GM18499 (cell line): ENCODE measurements around the gene GCN1.
"Not testable (repeated sequence)": the region's sequence is repeated elsewhere in the genome, so short reads cannot be mapped to it uniquely, and the experiment has no call there.

Source experiments
- ATAC-seq: cut with Tn5 transposase; IDR thresholded peaks from one replicate; pipeline ENCODE4 v1.9.1; 2021; ENCODE audit warnings: moderate number of reproducible peaks; ENCODE audit not compliant: insufficient read depth, unreplicated experiment

GCN1 gene

GRCh38 chr12:120215357-120215735, 20.8 kb upstream of the GCN1 start:
- no peak for ATAC-seq

- no peak for ATAC-seq
These were observed 20.3 kb upstream of the GCN1 start for GRCh38 chr12:120214626-120215356.

DNA sequence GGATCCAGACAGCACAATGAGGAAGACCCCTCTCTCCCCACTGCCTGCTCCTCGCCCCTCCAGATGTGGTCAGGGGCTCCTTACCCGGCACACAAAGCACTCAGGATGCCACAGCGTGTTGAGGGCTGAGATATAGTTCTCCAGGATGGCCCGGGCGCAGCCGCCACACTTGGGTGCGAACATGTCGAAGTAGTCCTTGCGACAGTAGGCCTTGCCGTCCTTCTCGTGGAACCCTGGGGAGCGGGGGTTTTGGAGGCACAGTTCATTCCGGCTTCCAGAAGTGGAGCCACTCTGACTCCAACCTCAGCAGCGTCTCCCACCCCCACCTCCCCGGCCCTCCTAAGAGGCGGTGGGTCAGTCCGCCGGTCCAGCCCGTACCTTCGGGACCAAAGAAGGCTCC, 19.2 kb upstream of the GCN1 start:
- ATAC-seq, result no peak

GRCh38 chr12:120213182-120213581, 18.7 kb upstream of the GCN1 start:
- not testable (repeated sequence) for ATAC-seq

- no peak for ATAC-seq
These were observed 17.8 kb upstream of the GCN1 start for GRCh38 chr12:120212301-120212700.

- ATAC-seq, result no peak
These were observed 17.4 kb upstream of the GCN1 start for GRCh38 chr12:120211904-120212283.

DNA sequence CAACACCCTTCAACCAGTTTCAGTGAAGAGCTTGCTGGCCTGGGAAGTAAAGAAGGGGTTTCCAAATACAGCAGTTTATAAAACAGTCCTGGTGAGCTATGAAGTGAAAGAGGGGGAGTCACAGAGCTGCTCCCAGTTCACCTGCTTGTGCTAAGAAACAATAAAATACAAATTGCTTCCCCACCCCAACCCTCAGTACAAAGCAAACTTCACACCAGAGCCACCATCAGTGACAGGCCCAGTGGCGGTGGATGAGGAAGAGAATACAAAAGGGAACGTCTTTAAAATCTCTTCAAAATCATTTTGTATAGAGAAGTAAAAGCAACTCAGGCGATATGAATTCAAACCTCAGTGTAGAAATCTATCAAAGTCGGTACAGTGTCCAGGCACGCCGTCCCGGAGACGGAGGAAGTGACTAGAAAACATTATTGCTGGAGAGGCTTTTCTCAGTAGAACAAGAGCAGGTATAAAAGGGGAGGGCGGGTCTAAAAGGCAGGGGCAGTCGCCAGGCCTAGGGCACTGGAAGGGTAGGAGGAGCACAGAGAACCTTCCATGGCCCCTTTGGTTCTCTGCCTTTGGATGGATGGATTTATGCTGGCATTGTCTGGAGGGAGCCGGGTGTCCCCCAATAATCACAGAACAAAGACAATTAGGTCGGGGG, 16.9 kb upstream of the GCN1 start:
- no peak for ATAC-seq

DNA sequence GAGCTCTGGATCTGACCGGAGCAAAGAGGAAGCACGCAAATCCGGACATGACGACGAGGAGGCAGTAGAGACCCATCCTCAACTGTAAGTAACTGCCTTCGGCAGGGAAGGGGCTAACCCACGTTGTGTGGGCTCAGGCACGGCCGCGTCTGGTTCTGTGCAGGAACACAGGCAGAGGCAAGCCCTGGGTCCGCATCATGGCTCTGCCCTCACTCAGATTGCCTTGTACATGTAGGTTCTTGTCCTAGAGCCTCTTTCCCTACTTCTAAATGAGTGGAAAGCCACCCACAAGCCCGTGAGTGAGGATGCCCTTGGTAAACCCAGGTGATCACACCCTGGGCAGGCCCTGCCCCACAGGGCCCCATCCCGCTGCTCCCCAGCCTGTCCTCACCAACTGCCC, 15.3 kb upstream of the GCN1 start:
- ATAC-seq, result no peak

GRCh38 chr12:120207227-120207626, 12.7 kb upstream of the GCN1 start:
- ATAC-seq, result no peak

GRCh38 chr12:120206781-120207180, 12.3 kb upstream of the GCN1 start:
- ATAC-seq, result not testable (repeated sequence)

- no peak for ATAC-seq
These were observed 11.7 kb upstream of the GCN1 start for GRCh38 chr12:120206228-120206627.

- no peak for ATAC-seq
These were observed 9.7 kb upstream of the GCN1 start for GRCh38 chr12:120204171-120204570.

DNA sequence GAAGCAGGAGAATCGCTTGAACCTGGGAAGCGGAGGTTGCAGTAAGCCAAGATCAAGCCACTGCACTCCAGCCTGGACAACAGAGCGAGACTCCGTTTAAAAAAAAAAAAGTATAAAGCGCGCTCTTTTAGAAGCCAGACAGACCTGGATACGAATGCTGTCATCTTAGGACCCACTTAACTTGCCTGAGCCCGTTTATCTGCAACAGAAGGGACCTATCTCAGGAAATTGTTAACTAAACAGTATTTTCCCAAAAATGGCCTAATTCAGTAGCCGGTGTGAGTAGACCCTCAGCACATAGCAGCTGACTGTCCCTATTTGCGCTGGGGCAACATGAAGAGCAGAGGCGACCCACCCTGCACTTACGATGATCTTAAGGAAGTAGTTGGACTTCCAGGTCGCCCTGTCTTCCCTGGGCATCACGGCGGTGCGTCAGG, 5.9 kb upstream of the GCN1 start:
- ATAC-seq, result no peak

DNA sequence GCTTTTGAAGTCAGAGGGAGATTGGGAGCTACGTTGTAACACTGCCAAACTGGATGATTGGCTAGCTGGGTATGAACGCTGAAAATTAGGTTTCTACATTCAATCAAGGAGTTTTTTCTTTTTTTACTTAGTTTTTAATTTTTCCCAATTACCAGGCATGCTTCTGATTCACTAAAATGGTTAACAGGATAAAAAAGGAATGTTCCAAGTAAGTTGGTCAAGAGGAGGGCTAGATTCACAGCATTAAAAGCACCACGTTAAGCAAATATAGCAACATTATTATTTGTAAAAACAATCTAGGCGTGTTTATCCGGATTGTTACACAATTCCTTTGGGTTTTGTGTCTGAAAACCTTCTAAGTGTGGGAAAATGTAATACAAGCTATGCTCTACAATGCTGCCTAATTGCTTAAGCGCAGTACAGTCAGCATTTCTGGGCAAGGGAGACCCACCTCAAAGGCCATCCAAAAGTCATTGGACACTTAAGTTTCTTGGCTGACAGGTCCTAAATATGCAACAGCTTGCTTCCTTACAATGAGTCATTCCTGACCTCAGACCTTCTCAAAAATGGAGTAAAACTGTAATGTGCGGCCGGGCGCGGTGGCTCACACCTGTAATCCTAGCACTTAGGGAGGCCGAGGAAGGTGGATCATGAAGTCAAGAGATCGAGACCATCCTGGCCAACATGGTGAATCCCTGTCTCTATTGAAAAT, 5.2 kb upstream of the GCN1 start:
- no peak for ATAC-seq

DNA sequence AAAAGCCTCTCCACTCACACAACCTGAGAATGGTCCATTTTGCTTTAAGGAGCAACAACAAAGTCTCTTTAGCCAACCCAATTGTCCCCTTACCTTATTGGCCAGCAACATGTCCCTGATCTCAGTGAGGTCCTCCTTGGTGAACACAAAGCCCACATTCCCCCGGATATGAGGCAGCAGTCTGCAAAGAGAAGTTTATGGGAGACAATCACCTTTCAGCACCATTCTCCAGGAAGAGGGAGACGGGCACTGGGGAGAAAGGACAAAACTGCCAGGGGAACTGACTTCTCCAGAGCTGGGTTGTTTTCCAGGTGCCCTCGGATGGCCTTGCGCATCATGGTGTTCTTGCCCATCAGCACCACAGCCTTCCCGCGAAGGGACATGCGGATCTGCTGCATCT, 4.5 kb upstream of the GCN1 start:
- ATAC-seq, result no peak

- no peak for ATAC-seq
These were observed 3.0 kb upstream of the GCN1 start for GRCh38 chr12:120197542-120197887.

- not testable (repeated sequence) for ATAC-seq
These were observed 2.5 kb upstream of the GCN1 start for GRCh38 chr12:120196817-120197541.

GRCh38 chr12:120196363-120196762, 1.8 kb upstream of the GCN1 start:
- no peak for ATAC-seq

DNA sequence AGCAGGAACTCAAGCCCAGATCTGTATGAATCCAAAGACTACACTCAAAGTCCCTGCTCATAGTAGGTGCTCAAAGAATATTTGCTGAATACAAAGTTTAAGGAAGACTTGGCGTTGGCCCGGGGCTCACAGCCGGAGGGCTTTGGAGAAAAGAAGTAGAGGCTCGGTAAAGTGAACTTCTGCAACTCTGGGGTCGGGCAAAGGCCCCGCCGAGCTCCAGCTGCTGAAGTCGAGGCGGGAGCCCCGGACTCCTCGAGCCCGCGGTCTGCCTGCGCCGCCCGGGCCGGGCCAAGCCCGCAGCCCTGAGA, 335 bp downstream of the GCN1 start:
- ATAC-seq, result no peak

GRCh38 chr12:120193286-120193685, 1.2 kb downstream of the GCN1 start:
- not testable (repeated sequence) for ATAC-seq

- ATAC-seq, result no peak
These were observed 3.5 kb downstream of the GCN1 start for GRCh38 chr12:120190985-120191480.
